ENCODE results near the gene CABLES1. TPM values are rescaled to one million over a fixed set of nuclear protein-coding genes. Genes with fewer than 3 reads are reported as not detected.

Gene CABLES1
- total RNA-seq, 2 experiments from 2014 or later, result not detected

DNA sequence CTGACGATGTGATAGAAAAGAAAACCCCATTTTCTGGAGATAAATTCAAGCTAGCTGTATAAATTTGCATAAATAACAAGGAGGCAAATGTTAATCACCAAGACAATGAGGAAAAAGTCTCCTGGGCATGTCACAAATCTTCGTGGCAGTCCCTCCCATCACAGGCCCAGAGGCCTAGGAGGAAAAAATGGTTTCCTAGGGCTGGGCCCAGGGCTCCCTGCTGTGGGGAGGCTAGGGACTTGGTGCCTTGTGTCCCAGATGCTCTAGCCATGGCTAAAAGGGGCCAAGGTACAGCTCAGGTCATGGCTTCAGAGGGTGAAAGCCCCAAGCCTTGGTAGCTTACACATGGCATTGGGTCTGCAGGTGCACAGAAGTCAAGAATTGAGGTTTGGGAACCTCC lies 134.6 kb downstream of the CABLES1 start:
- H3K4me1 ChIP-seq (ENCODE audit: insufficient read depth, low read length), result peaks cover 5% of the 10 kb centered on the region
- H3K27ac ChIP-seq (ENCODE audit: low read depth in 1 of 2, low read length in 2 of 2), result no peak overlapping the region
- H3K36me3 ChIP-seq (ENCODE audit: insufficient read depth, low read length), result no peaks in the 10 kb centered on the region
- intact Hi-C loops (cut with DNase I, micrococcal nuclease), result loop anchor here in 1 of 2 experiments (10.0 kb wide), 1 partner anchor 65 kb away; no protein-coding TSS in a partner anchor
- H3K27me3 ChIP-seq (ENCODE audit: control insufficient read depth in 1 of 2, insufficient read depth in 2 of 2, low read length in 2 of 2), result no peaks in the 10 kb centered on the region
- Mint-ChIP-seq H3K9me3 (peaks cover 6% of the 10 kb centered on the region), H3K27me3 (no peaks in the 10 kb centered on the region), H3K36me3 (ENCODE audit: low read depth) (peaks cover 5% of the 10 kb centered on the region), H3K4me1 (ENCODE audit: low read depth) (peaks cover 10% of the 10 kb centered on the region), H3K4me3 (no peak overlapping the region), H3K27ac (no peak overlapping the region)
- no peak for DNase-seq
- no peak overlapping the region for H3K4me3 ChIP-seq (ENCODE audit: low read length)
- CTCF ChIA-PET, result no interaction called here
- H3K9me3 ChIP-seq (ENCODE audit: control insufficient read depth in 1 of 2, insufficient read depth in 1 of 2, low read length in 2 of 2), result peaks cover 9 to 11% of the 10 kb centered on the region in 2 experiments
- POLR2A ChIA-PET, result no interaction called here
- TF ChIP-seq, protein P1, sequence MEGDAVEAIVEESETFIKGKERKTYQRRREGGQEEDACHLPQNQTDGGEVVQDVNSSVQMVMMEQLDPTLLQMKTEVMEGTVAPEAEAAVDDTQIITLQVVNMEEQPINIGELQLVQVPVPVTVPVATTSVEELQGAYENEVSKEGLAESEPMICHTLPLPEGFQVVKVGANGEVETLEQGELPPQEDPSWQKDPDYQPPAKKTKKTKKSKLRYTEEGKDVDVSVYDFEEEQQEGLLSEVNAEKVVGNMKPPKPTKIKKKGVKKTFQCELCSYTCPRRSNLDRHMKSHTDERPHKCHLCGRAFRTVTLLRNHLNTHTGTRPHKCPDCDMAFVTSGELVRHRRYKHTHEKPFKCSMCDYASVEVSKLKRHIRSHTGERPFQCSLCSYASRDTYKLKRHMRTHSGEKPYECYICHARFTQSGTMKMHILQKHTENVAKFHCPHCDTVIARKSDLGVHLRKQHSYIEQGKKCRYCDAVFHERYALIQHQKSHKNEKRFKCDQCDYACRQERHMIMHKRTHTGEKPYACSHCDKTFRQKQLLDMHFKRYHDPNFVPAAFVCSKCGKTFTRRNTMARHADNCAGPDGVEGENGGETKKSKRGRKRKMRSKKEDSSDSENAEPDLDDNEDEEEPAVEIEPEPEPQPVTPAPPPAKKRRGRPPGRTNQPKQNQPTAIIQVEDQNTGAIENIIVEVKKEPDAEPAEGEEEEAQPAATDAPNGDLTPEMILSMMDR (IDR thresholded peaks at IDR 0.05), result no peak
- no peak for ATAC-seq (ENCODE audit: poor library complexity)

DNA sequence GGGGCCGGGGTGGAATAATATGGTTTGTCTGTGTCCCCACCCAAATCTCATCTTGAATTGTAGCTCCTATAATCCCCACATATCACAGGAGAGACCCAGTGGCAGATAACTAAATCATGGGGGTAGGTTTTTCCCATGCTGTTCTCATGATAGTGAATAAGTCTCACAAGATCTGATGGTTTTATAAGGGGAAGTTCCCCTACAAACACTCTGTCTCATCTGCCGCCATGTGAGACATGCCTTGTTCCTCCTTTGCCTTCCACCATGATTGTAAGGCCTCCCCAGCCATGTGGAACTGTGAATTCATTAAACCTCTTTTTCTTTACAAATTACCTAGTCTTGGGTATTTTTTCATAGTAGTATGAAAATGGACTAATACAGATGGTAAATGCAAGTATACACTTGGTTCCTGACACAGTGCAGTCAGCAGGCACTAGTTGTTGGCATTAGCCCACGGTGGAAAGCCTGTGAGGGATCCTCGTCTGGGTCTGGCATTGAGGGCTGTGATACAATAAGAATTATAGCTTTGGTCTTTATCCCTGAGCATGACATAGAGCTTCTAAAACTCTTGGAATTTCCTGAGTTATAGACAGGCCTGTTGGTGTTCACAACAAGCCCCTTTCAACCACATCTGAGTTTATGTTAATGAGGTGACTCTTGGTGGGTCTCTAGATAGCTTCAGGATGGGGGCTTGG lies 135.8 kb downstream of the CABLES1 start:
- H3K9me3 Mint-ChIP-seq, result peaks cover 6% of the 10 kb centered on the region
- TF ChIP-seq, protein P1 (IDR thresholded peaks at IDR 0.05), result no peak
- POLR2A ChIA-PET, result no interaction called here
- intact Hi-C loops (cut with DNase I, micrococcal nuclease), result loop anchor here in 1 of 2 experiments (10.0 kb wide), 1 partner anchor 64 kb away; no protein-coding TSS in a partner anchor
- CTCF ChIA-PET, result no interaction called here
- ATAC-seq (ENCODE audit: poor library complexity), result no peak
- H3K9me3 ChIP-seq (ENCODE audit: control insufficient read depth in 1 of 2, insufficient read depth in 1 of 2, low read length in 2 of 2), result peaks cover 9 to 11% of the 10 kb centered on the region in 2 experiments
- H3K4me1 Mint-ChIP-seq (ENCODE audit: low read depth), result peaks cover 10% of the 10 kb centered on the region
- no peak overlapping the region for H3K4me3 Mint-ChIP-seq
- no peak overlapping the region for H3K27ac Mint-ChIP-seq
- no peaks in the 10 kb centered on the region for H3K27me3 Mint-ChIP-seq
- H3K4me1 ChIP-seq (ENCODE audit: insufficient read depth, low read length), result peaks cover 5% of the 10 kb centered on the region
- no peak overlapping the region for H3K27ac ChIP-seq (ENCODE audit: low read depth in 1 of 2, low read length in 2 of 2)
- DNase-seq, result no peak
- no peak overlapping the region for H3K4me3 ChIP-seq (ENCODE audit: low read length)
- H3K36me3 Mint-ChIP-seq (ENCODE audit: low read depth), result peaks cover 5% of the 10 kb centered on the region
- H3K27me3 ChIP-seq (ENCODE audit: control insufficient read depth in 1 of 2, insufficient read depth in 2 of 2, low read length in 2 of 2), result no peaks in the 10 kb centered on the region
- H3K36me3 ChIP-seq (ENCODE audit: insufficient read depth, low read length), result no peaks in the 10 kb centered on the region

DNA sequence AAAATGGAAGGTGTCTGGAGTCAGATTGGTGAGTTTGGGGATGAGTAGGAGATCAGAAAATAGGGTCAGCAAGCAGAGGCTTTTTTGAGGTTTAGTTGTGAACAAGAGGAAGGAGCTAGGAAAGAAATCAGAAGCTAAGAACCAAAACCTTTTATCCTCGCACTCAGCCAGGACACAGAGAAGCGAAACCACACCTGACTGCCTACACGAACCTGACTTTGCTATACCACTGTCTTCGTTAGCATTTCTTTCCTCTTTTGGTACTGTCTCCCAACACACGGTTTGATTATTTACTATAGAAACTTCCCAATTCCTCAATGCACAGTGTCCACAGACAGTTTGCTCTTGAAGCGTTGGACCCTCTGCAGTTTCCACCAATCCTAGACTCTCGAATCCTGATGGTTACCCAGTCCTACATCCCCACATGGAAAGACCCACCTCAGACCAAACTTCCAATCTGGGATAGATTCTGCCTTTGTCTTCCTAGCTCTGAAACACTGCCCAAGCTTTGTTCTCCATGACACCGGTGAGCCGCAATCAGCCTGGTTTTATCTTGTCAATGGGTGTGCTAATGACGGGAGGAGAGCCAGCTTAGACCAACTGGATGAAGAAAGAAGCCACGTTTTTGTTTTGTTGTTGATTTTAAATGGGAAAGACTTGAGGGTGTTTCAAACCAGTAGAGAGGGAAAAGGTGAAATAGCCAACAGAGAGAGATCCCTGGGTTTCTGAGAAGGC lies 137.4 kb downstream of the CABLES1 start:
- Mint-ChIP-seq H3K9me3 (peaks cover 12% of the 10 kb centered on the region), H3K27me3 (no peaks in the 10 kb centered on the region), H3K36me3 (ENCODE audit: low read depth) (peaks cover 5% of the 10 kb centered on the region), H3K27ac (no peak overlapping the region), H3K4me3 (no peak overlapping the region), H3K4me1 (ENCODE audit: low read depth) (peaks cover 10% of the 10 kb centered on the region)
- intact Hi-C loops (cut with DNase I, micrococcal nuclease), result loop anchor here in 1 of 2 experiments (10.0 kb wide), 1 partner anchor 62 kb away; no protein-coding TSS in a partner anchor
- peaks cover 16 to 19% of the 10 kb centered on the region in 2 experiments for H3K9me3 ChIP-seq (ENCODE audit: control insufficient read depth in 1 of 2, insufficient read depth in 1 of 2, low read length in 2 of 2)
- POLR2A ChIA-PET, result no interaction called here
- ATAC-seq (ENCODE audit: poor library complexity) (no peak), DNase-seq (no peak)
- CTCF ChIA-PET, result no interaction called here
- no peak overlapping the region for H3K4me3 ChIP-seq (ENCODE audit: low read length)
- H3K27me3 ChIP-seq (ENCODE audit: control insufficient read depth in 1 of 2, insufficient read depth in 2 of 2, low read length in 2 of 2), result no peaks in the 10 kb centered on the region
- no peaks in the 10 kb centered on the region for H3K36me3 ChIP-seq (ENCODE audit: insufficient read depth, low read length)
- H3K4me1 ChIP-seq (ENCODE audit: insufficient read depth, low read length), result peaks cover 5% of the 10 kb centered on the region
- TF ChIP-seq, protein P1 (IDR thresholded peaks at IDR 0.05), result no peak
- no peak overlapping the region for H3K27ac ChIP-seq (ENCODE audit: low read depth in 1 of 2, low read length in 2 of 2)
